Activated CD4-positive, alpha-beta T cell treated with anti-CD3 and anti-CD28 coated beads for 36 hours (primary cell): ENCODE data around the gene SH2D7. TPM values are rescaled to one million over a fixed set of nuclear protein-coding genes. Genes with fewer than 3 reads are reported as not detected.

Experiments used
- ATAC-seq: fragments of 200-7000 bp; cut with Tn5 transposase; one replicate; pipeline ENCODE4 v1.10.0; 2021; ENCODE audit warnings: mild to moderate bottlenecking, moderate library complexity
- CTCF ChIA-PET: fragments of 350-600 bp; sonication (Branson Sonifier 250); formaldehyde crosslinking; loops from one replicate; lab custom pipeline; 2021; ENCODE audit warnings: antibody characterized with exemption; lab: Charles Lee
- POLR2A ChIA-PET: fragments of 350-600 bp; sonication (Branson Sonifier 250); formaldehyde crosslinking; loops from one replicate; lab custom pipeline; 2021; ENCODE audit warnings: antibody characterized with exemption, inconsistent platforms; lab: Charles Lee
- DNase-seq: peaks from one replicate; pipeline ENCODE4 v3.0.0-alpha.2; 2020
- H3K27ac Mint-ChIP-seq: one replicate; pipeline ENCODE4 v1.8.0; 2021; ENCODE audit warnings: mixed read lengths
- H3K27me3 Mint-ChIP-seq: one replicate; pipeline ENCODE4 v1.8.0; 2021; ENCODE audit warnings: mixed read lengths
- H3K36me3 Mint-ChIP-seq: one replicate; pipeline ENCODE4 v1.8.0; 2021; ENCODE audit warnings: low read depth, mixed read lengths
- H3K4me1 Mint-ChIP-seq: one replicate; pipeline ENCODE4 v1.8.0; 2021; ENCODE audit warnings: mixed read lengths
- H3K4me3 Mint-ChIP-seq: one replicate; pipeline ENCODE4 v1.8.0; 2021; ENCODE audit warnings: mild to moderate bottlenecking, moderate library complexity, mixed read lengths
- H3K9me3 Mint-ChIP-seq: one replicate; pipeline ENCODE4 v1.8.0; 2021; ENCODE audit warnings: low read depth, mixed read lengths
- intact Hi-C, 2 experiments: fragments of 100-400 bp; cut with DNase I in 1 of 2; cut with micrococcal nuclease in 1 of 2; formaldehyde crosslinking; loops; one replicate each; pipeline versions ENCODE4 v1.14.2 to v1.15.1; 2022 to 2024; cut with DNase I, micrococcal nuclease
- total RNA-seq, 2 experiments: library from RNA; stranded (reverse); gene quantifications; one replicate each; pipeline ENCODE4 v1.2.3, GENCODE V29; 2021

The SH2D7 gene
- total RNA-seq, 2 experiments from 2014 or later: not detected

DNA sequence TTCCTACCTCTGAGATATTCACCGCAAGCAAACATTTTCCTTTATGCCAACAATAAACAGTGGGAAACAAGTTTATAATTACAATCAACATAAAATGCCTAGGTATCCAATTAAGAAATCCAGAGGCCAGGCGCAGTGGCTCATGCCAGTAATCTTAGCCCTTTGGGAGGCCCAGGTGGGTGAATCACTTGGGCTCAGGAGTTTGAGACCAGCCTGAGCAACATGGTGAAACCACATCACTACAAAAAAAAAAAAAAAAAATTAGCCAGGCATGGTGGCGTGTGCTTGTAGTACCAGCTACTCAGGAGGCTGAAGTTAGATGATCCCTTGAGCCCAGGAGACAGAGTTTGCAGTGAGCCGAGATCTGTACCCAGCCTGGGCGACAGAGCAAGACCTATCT, 32.1 kb upstream of the SH2D7 start:
- Mint-ChIP-seq H3K27ac (peak overlapping the region; percentile 86), H3K27me3 (no peaks in the 10 kb centered on the region), H3K9me3 (no peaks in the 10 kb centered on the region), H3K4me3 (no peak overlapping the region), H3K36me3 (peaks cover 6% of the 10 kb centered on the region), H3K4me1 (peaks cover 64% of the 10 kb centered on the region)
- peak; percentile 40 for ATAC-seq
- DNase-seq: peak; percentile 63
- ChIA-PET CTCF (interaction anchor here (0.7 to 5.4 kb wide), 8 partner anchors 9 to 48 kb away, joined by 3 to 34 read pairs (median 6); no protein-coding TSS in a partner anchor), POLR2A (interaction anchor here (0.6 kb wide), 1 partner anchor 16 kb away, joined by 3 read pairs; no protein-coding TSS in a partner anchor)
- intact Hi-C loops: no loop called here

DNA sequence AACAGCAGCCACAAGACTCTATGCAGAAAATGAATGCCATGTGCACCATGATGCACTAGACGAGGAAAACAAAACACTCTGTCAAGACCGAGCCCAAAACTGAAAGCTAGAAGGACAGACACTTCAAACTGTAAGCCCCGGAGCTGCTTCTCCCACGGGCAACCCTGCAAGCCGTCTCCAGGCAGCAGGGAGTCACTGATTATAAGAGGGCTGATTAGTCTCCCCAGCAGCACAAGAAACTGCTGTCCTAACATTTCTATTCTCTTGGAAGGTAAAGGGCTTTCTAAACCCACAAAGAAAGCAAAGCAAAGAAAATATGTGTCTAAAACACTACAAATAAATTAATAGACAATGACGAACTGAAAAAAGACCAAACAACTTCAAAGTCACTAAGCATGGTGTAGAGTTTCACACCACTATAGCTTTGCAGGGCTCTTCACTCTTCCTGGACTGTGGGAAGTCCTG, 30.4 kb upstream of the SH2D7 start:
- Mint-ChIP-seq H3K4me1 (peaks cover 47% of the 10 kb centered on the region), H3K4me3 (peak overlapping the region; percentile 63), H3K36me3 (peaks cover 7% of the 10 kb centered on the region), H3K27me3 (no peaks in the 10 kb centered on the region), H3K9me3 (no peaks in the 10 kb centered on the region), H3K27ac (peak overlapping the region; percentile 77)
- ChIA-PET CTCF (interaction anchor here (0.9 to 5.4 kb wide), 5 partner anchors 9 to 73 kb away, joined by 3 to 34 read pairs (median 6); no protein-coding TSS in a partner anchor), POLR2A (interaction anchor here (0.8 to 1.6 kb wide), 4 partner anchors 10 to 27 kb away, joined by 4 to 6 read pairs (median 6); no protein-coding TSS in a partner anchor)
- DNase-seq (peak; percentile 66), ATAC-seq (peak; percentile 75)
- intact Hi-C loops: loop anchor here in 1 of 2 experiments (1.0 kb wide), 1 partner anchor 10 kb away; no protein-coding TSS in a partner anchor

DNA sequence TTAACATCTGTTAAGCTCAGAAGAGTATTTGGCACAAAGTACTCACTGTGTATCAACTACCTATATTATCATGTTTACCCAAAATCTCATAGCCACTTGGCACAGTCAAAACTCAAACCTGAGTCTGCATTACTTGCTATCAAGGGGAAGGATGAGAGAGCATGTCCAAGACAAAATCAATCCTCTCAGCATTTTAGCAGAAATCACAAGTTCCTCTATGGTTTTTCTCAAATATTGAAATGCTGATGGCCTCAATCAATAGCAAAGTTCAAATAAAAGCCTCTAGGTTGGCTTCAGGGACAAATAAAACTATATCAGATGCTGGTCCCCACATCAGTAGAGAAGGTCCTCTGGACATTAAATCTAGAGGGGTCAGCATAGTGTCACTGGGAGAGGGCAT, 29.1 kb upstream of the SH2D7 start:
- DNase-seq: no peak

DNA sequence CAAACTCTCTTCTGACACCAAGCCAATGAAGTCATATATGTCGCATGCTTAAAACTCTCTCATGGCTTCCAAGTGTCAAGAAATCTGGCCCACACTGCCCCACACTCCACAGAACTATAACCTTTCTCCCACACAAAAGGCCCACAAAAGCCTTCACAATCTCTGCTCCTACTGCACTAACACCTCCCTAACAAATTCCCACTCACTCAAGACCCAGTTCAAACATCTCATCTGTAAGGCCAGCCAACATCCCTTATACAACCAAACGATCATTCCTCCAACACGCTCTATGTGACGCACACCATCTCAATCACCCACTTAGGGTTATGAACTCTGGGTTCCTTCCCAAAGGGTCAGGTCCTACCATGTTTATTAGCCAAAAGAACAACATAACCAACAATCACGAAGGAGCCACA, 28.4 kb upstream of the SH2D7 start:
- H3K4me1 Mint-ChIP-seq: peaks cover 28% of the 10 kb centered on the region

More for the DNA sequence above, 29.1 kb upstream of the SH2D7 start:
- intact Hi-C loops: no loop called here
- H3K9me3 Mint-ChIP-seq: no peaks in the 10 kb centered on the region
- peak overlapping the region; percentile 8 for H3K27ac Mint-ChIP-seq
- H3K36me3 Mint-ChIP-seq: peaks cover 7% of the 10 kb centered on the region
- H3K4me1 Mint-ChIP-seq: peaks cover 35% of the 10 kb centered on the region
- H3K27me3 Mint-ChIP-seq: no peaks in the 10 kb centered on the region
- H3K4me3 Mint-ChIP-seq: no peak overlapping the region
- ChIA-PET CTCF (interaction anchor here (0.6 to 5.4 kb wide), 2 partner anchors 10 to 12 kb away, joined by 4 to 34 read pairs; no protein-coding TSS in a partner anchor), POLR2A (no interaction called here)
- no peak for ATAC-seq

DNA sequence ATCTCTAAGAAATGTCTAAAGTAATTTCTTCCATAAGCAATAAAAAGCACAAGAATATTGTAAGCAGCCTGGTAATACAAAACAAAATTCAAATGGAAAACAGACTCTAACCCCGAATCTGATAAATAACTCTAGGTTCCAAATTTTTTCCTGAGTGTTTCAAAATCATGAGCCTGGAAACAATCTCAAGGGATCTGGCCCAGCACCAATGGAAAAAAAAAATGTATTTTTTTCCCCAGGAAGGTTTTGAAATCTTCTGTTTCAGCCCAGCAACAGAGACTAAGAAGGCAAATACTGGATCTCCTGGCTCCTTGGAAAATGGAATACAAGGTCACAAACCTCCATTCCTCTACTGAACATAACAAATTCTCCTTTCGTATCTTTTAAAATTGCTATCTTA, 27.8 kb upstream of the SH2D7 start:
- H3K4me3 Mint-ChIP-seq: no peak overlapping the region
- H3K36me3 Mint-ChIP-seq: peaks cover 5% of the 10 kb centered on the region
- CTCF ChIA-PET: no interaction called here
- ATAC-seq (no peak), DNase-seq (no peak)
- peaks cover 22% of the 10 kb centered on the region for H3K4me1 Mint-ChIP-seq
- no peak overlapping the region for H3K27ac Mint-ChIP-seq
- POLR2A ChIA-PET: no interaction called here
- H3K27me3 Mint-ChIP-seq: no peaks in the 10 kb centered on the region
- no peaks in the 10 kb centered on the region for H3K9me3 Mint-ChIP-seq
- intact Hi-C loops: no loop called here

More for the DNA sequence above, 28.4 kb upstream of the SH2D7 start:
- Mint-ChIP-seq H3K27me3 (no peaks in the 10 kb centered on the region), H3K36me3 (peaks cover 6% of the 10 kb centered on the region), H3K9me3 (no peaks in the 10 kb centered on the region), H3K4me3 (no peak overlapping the region), H3K27ac (no peak overlapping the region)
- DNase-seq: no peak
- CTCF ChIA-PET: no interaction called here
- POLR2A ChIA-PET: no interaction called here
- intact Hi-C loops: no loop called here
- ATAC-seq: no peak

DNA sequence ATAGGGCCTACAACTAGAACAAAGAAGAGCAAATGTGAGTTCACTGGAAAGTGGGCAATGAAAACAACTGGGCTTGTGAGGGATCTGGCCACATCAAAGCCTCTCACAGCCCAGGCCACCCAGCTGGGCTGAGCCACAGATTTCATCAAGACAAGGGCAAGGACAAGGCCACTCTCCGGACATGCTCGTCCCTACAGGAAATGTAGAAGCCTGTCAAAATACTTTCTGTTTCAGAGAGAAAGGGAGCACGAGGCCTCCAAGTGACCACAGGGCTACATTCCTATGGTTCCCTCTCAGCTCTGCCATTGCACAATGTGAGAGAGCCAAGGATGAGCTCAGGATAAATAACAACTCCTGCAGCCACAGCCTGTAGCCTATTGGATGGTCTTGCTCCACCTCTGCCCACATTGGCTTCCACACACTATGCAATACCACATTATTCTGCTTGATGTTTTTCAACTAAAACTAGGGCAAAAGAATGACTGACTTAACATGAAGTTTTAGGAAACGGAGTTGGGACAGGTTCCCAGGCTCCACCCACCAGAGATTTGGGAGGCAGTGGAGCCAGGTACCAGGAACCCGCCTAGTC, 27.0 kb upstream of the SH2D7 start:
- DNase-seq (peak; percentile 16), ATAC-seq (no peak)
- POLR2A ChIA-PET: interaction anchor here (0.6 kb wide), 1 partner anchor 15 kb away, joined by 4 read pairs; no protein-coding TSS in a partner anchor
- Mint-ChIP-seq H3K9me3 (no peaks in the 10 kb centered on the region), H3K36me3 (peaks cover 5% of the 10 kb centered on the region), H3K4me1 (peaks cover 14% of the 10 kb centered on the region), H3K27ac (no peak overlapping the region), H3K4me3 (no peak overlapping the region), H3K27me3 (no peaks in the 10 kb centered on the region)
- intact Hi-C loops: no loop called here
- CTCF ChIA-PET: interaction anchor here (6.4 kb wide), 1 partner anchor 14 kb away, joined by 74 read pairs; no protein-coding TSS in a partner anchor

DNA sequence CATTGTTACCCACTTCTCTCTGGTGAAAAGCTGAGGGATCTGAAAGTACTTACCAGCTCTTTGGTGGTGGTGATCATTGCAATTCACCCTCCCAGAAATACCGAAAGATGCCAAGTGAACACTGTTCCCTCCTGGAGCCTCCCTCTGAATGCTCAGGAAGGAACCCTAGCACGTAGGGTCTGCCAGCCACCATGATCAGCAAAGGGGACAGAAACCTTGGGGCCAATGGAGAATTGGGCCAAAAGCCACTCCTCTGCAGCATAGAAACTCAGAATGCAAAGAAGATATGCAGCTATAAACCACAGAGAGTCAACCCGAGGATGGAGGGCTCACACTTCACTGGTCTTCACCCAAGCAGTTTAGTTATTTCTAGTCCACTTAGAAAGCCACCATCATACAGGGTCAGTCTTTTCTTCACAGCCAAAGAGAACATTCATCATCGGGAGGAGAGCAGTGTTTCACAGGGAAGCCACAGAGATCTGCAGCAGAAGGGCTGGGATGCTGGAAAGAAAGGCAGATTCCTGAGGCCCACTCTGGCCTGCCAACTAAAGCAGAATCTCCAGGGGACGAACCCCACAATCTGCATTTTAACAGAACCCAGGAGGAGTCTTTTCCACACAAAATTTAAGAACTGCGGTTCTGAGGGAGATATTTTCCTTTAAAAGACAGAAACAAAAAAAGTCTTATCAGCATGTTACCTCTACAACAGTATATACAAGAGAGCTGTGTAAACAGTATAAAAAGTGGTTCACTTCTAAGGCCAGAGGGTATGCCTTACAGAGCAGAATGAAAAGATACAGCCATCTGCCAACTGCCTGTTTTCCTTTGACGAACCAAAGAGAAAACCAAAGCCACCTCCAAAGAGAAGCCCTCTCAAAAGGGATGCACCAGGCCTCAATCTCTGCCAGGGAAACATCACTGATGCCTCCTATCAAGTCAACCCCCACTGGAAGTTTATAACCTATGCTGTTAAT, 26.1 kb upstream of the SH2D7 start:
- ATAC-seq: no peak
- no peaks in the 10 kb centered on the region for H3K27me3 Mint-ChIP-seq
- ChIA-PET POLR2A (interaction anchor here (0.6 kb wide), 1 partner anchor 16 kb away, joined by 4 read pairs; no protein-coding TSS in a partner anchor), CTCF (interaction anchor here (3.9 to 6.4 kb wide), 2 partner anchors 14 to 24 kb away, joined by 16 to 74 read pairs; no protein-coding TSS in a partner anchor)
- intact Hi-C loops: no loop called here
- H3K9me3 Mint-ChIP-seq: no peaks in the 10 kb centered on the region
- H3K36me3 Mint-ChIP-seq: peaks cover 5% of the 10 kb centered on the region
- peak overlapping the region; percentile 1 for H3K4me3 Mint-ChIP-seq
- H3K4me1 Mint-ChIP-seq: peaks cover 14% of the 10 kb centered on the region
- H3K27ac Mint-ChIP-seq: no peak overlapping the region
- DNase-seq: no peak

DNA sequence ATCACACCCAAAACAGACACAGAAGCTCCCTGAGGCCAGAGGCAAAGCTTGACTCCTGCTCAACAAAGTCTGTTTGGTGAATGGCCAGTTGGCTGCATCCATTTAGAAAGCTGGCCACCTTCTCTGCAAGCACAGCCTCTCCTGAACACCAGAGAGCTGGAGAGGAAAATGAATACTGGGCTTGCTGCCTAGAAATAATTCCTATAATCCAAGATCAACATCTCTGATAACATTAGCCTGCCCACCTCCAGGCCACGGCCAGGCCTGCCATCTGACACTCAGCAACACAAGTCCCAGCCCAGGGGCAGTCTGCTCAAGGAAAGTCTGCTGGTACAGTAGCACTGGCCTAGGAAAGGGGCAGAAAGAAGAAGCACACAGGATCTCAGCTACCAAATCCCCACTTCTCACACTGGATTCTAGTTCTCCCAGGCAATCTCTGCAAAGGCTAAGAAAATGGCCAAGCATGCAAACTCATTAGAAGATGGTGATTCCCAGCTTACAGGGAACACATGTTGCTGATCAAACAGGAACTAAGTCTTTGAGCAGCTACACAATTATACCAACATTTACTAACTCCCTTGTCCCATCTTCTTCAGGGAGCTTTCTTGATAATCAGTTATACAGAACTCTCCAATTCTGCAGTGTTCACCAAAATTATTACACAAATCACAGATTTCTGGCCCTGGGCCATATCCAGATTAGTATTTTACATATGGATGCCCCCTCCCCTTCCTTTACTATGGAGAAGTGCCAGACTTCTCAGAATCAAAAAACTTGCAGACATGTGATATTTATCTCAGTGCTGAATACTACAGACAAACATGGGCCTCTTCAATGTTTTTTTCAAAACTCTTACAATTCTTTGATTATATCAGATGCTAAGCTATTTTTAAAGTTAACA, 24.8 kb upstream of the SH2D7 start:
- H3K36me3 Mint-ChIP-seq: peaks cover 5% of the 10 kb centered on the region
- H3K9me3 Mint-ChIP-seq: no peaks in the 10 kb centered on the region
- DNase-seq (no peak), ATAC-seq (no peak)
- peaks cover 18% of the 10 kb centered on the region for H3K4me1 Mint-ChIP-seq
- ChIA-PET CTCF (interaction anchor here (0.7 to 6.4 kb wide), 9 partner anchors 9 to 231 kb away, joined by 3 to 74 read pairs (median 5); no protein-coding TSS in a partner anchor), POLR2A (interaction anchor here (1.4 to 2.4 kb wide), 3 partner anchors 9 to 33 kb away, joined by 3 to 9 read pairs (median 3); no protein-coding TSS in a partner anchor)
- intact Hi-C loops: loop anchor here (1.0 to 2.0 kb wide), 2 partner anchors 10 to 17 kb away; no protein-coding TSS in a partner anchor
- H3K4me3 Mint-ChIP-seq: peak overlapping the region; percentile 62
- H3K27me3 Mint-ChIP-seq: no peaks in the 10 kb centered on the region
- no peak overlapping the region for H3K27ac Mint-ChIP-seq

DNA sequence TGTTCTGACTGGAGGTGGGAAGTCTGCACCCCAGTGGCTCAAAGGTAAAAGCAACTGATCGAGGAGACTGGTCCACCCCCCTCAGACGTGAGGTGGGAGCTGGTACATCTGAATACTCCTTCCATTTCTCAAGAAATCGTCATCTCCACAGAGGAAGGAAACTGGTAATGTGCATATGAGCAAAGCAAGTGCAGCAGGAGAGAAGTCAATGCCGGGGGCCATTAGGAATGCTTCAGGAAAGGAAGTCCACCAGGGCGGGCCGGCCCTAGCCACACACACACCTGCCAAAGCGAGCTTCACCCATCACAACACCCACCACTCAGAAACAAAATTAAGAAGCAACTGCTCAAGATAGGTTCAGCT, 23.3 kb upstream of the SH2D7 start:
- ChIA-PET CTCF (interaction anchor here (0.5 to 6.4 kb wide), 9 partner anchors 10 to 389 kb away, joined by 3 to 74 read pairs (median 10); no protein-coding TSS in a partner anchor), POLR2A (interaction anchor here (0.6 to 2.4 kb wide), 5 partner anchors 10 to 24 kb away, joined by 3 to 9 read pairs (median 3); no protein-coding TSS in a partner anchor)
- peaks cover 31% of the 10 kb centered on the region for H3K4me1 Mint-ChIP-seq
- peak; percentile 35 for ATAC-seq
- H3K27ac Mint-ChIP-seq: no peak overlapping the region
- H3K4me3 Mint-ChIP-seq: peak overlapping the region; percentile 62
- H3K36me3 Mint-ChIP-seq: peaks cover 5% of the 10 kb centered on the region
- peak; percentile 48 for DNase-seq
- no peaks in the 10 kb centered on the region for H3K9me3 Mint-ChIP-seq
- no peaks in the 10 kb centered on the region for H3K27me3 Mint-ChIP-seq
- intact Hi-C loops: loop anchor here (2.0 kb wide), 1 partner anchor 18 kb away; no protein-coding TSS in a partner anchor
